HG02642 (cell line): ENCODE results near the gene HOXD13.

Experiments used
- ATAC-seq: cut with Tn5 transposase; IDR thresholded peaks from one replicate; pipeline ENCODE4 v1.9.1; 2021; ENCODE audit warnings: mild to moderate bottlenecking; ENCODE audit not compliant: unreplicated experiment, poor library complexity

HOXD13 gene

DNA sequence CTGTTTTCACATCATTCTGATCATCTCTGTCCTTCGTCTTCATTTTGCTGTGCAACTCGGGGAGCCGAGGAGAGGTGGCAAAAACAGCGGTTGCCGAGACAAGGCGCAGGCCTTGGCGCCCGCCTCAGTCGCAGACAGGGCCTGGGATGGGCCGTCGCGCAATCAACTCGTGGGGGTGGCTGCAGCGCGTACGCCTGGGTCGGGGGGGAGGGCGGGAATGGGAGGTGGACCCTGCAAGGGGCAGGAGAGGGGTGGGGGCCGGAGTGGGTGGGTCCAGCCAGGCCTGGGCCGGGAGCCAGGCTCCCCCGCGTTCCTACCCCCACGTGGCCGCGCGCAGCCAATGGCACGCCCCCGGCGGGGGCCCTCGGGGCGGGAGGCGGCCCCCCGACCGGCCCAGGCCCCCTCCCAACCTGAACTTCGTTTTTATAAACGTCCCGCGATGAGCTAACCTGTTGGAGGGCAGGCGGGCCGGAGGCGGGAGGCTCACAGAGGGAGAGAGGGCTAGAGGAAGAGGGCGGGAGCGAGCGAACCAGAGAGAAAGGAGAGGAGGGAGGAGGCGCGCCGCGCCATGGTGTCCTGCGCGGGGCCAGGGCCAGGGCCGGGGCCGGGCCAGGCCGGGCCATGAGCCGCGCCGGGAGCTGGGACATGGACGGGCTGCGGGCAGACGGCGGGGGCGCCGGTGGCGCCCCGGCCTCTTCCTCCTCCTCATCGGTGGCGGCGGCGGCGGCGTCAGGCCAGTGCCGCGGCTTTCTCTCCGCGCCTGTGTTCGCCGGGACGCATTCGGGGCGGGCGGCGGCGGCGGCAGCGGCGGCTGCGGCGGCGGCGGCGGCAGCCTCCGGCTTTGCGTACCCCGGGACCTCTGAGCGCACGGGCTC lies at the start of gene HOXD13:
Gene HOXD13 (plus strand): TSS at position 452 of the 875 bp plus-strand sequence. CDS start 170 bp downstream, at position 622.
- ATAC-seq: no peak

DNA sequence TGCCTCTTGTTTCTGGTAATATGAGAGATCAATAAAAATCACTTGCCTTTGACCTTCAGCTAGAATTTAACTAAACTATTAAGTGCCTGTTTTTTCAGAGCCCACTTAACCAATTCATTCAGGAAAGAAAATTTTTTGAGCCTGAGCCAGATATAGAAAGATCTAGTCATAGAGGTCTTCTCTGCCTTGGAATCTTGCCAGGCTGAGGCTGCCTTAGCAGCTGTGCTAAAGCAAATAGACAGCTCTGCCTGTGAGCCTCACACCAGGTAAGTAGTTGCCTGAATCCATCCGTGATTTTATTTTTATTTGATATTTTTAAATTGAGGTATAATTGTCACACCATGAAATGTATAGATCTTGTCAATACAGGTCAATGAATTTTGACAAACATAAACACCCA lies 36.1 kb upstream of the HOXD13 start:
- ATAC-seq: no peak

DNA sequence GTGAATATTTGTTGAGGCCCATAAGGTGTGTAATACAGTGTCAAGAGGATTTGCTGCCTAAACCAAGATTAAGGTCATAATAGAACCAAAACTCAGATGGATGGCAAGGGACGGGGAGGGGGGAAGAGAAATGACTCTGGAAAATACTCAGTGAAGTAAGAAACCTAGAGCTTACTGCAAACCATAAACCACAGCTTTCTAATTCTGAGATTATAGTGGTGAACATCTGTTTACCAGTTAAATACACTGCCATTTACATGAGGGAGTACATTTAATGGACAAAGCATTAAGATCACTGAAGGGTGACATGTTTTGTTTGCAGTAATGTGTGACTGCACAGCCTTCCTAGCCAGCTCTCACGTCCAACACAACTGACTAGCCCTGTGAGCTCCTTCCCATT lies 28.6 kb upstream of the HOXD13 start:
- ATAC-seq: no peak

DNA sequence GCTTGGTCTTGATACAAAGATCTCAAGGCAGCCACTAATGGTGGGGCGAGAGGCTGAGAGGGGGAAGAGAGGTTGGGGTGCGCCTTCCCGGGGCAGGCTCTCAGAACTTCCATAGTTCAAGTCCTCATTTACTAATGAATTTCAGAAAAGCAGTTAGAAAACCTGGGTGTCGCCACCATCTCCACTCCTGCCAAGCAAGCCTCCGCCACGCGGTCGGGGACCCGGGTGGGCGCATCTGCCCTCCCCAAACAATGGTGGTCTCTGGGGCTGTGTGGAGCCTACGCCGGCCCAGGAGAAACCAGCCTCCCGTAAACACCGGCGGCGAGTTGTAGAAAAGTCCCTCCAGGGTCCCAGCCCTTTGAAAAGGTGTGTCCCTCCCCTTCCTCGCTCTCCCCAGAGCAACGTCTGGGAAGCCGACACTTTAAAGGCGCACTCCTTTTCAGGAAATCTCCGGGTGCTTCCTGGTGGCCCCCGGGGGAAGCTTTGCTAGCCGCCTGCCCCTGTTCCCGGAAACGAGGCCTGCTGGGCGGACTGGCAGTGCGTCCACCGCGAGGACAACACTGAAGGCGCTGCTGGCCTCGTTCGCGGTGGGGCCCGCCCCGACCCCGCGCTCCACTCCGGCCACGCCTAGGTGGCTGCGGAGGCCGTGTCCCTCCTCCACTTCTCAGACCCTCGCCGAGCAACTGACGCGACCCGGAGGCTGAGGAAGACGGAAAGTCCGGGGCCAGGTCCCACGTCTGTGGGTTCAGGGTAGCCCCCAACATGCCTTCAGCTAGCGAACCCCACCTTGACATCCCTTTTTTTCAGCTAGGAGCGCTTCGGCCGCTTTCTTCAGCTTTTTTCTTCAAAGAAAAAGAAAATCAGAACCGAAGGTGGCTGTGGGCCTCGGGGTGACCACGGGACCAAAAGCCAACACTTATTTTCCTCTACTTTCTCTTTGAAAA lies 25.6 kb upstream of the HOXD13 start:
- no peak for ATAC-seq

DNA sequence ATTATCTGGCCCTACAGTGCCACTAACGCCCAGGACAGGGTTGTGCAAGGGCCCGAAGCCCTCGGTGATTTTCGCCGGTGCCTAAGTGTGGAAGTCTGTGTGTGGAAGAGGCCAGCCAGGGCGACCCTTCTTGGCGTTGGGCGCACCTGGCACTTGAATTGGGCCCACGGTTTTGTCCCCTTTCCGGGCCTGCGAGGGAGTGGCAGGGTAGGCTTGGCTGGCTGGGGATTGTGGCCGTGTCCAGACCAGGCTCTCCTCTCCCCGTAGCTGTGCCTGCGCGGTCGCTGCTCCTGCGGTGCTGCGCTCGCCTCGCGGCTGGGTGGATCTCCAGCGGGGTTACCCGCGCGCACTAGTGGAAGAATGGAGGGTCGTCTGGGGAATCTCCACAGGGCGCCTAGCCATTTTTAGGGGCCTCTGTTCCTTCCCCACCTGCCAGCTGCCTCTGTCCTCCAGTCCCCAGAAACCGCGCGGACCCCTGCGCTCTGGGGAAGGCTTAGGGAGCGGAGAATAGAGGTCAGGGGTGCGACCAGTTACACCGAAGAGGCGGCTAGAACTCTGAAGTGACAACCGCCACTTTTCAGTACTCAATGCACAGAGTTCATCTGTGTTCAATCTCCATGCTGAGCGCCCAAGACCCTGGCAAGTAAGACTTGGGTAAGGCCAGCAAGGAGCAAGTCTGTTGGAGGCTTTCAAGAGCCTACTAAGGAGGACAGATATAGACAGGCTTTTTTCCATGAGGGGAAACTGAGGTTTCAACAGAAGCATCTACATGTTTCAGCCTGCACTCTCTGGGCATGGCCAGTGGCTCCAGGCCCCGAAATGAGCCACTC lies 24.7 kb upstream of the HOXD13 start:
- no peak for ATAC-seq

DNA sequence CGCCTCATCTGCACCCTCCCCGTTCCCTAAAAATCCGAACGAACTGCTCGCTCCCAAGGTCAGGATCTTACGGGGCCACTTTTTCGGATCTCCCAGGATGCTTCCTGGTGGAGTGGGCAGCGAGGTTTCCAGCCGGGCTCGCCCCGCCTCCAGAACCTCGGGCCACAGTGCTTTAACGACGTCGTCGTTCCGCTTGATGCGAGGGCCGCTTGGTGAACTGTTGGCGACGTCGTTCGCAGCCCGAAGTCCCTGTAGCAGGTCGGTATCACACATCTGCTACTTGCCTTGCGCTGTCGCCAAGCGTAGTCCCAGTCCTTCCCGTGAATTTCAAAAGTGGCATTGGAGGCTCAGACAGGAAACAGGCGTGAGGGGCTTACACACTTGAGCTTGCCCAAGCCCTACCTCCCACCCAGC lies 24.1 kb upstream of the HOXD13 start:
- ATAC-seq: no peak

DNA sequence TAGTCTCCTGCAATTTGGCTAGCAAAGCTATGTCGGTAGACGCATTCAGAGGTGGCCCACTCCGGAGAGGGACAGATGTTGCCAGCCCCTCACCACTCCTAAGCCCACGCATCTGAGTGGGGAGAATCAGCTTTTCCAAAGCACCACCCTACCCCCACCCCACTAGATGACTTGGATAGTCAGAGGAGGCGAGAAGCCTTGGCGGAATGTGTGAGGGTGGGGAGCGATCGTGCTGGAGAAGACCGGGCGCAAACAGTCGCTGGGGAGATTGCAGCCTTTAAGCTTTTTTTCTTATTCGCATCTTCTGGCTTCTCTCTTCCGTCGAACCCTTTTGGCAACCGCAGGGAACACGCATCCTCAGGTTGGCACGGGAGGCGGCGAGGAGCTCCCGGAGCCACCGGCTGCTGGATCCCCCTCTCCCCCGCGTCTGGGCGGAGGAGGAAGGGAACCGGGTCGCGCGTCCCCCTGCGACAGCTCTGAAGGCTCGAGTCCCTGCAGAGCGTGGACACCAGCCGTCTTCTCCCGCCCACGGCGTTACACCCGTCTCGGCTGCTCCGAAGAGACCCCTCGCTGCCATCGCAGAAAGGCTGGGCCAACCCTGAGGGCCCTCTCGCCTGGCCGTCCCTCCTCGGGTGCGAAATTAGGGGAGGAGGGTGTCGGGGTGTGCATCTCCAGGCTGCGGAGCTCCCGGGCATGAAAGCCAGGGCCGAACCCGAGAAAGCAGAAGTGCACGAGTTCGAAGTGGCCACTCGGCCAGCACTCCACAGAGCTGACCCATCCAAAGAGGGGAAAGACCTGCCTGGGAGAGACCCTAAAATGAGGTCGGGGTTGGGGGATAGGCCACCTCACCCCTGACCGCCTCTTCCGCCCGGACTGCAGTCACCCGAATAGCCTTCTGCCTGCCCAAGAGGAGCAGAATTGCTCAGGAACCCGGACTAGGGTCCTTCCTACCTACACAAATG lies 20.9 kb upstream of the HOXD13 start:
- no peak for ATAC-seq

DNA sequence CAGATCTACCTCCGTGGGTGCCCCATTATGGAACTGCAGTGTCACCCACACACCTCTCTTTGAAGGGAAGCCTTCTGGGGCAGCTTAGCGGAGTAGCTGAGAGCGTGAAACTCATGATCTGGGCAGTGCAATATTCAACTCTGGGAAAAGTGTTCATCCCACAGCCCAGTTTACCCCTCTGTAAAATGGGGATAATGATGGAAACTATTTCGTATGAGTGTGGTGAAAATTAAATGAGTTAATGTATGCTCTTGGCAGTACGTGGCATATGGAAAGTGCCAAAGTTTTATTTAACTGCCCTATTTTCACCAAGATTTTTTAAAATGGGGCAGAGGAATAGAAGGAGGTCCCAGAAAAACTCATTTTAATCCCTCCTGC lies 20.2 kb upstream of the HOXD13 start:
- no peak for ATAC-seq

DNA sequence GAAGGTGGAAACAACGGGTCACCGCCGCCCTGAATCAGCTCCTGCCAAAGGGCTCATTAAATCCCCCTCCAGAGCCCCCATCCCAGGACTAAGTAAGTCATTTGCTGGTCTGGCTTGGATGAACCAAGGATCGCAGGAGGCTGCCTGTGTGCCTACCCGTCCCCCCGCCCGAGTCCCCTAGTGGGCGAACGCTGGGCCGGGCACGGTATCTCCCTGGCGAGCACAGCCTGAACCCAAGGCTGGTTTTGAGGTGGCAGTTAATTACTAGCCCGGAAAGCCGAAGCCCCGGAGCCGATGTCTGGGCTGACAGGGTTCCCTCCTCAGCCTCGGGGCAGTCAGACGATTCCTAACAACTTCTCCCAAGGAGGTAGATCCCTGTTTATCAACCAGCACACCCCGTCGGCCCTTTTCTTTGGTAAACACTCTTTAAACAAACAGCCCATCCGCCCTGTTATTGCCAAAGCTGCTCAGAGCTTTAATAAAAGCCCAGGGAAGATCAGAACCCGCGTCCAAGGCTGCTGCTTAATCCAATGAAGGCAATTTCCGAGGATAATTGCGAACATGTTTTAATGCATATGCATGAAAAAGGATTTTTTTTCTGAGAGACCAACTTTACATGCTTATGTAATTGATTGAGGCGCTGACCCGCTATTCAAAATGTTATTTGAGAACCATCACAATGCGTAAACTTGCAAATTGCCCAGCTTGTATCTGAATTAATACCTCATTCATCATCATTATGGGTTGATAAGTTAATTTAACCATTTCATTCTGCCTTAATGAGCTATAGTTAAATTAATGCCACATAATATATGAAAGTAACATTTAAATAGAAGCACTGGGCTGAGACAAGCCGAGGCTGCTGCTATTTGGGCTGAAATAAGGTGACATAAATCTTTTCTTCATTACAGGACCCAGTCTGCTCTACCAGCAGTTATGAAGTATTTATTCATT lies 19.3 kb upstream of the HOXD13 start:
- no peak for ATAC-seq

DNA sequence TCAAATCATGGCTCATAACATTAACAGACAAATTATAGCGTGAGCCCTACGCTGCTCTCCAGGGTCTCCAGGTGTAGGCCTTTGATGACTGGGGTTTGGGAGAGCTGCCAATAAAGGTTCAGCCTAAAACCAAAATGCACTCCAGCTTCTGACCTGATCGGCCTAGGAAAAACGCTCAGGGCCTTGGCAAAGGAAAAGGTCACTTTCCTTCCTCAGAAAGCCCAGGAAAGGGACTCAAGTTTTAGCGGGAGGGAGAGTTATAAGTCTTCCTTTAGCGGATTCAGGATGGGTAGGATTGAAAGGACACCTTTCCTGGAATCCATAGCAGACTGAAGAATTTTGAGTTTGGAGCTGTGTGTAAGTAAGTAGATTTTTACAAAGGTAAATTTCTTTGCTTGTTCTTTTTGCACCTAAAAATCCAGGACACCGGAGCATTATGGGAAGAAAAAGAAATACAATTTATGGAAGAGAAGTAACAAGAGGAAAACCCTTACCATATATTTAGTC lies 17.5 kb upstream of the HOXD13 start:
- no peak for ATAC-seq

DNA sequence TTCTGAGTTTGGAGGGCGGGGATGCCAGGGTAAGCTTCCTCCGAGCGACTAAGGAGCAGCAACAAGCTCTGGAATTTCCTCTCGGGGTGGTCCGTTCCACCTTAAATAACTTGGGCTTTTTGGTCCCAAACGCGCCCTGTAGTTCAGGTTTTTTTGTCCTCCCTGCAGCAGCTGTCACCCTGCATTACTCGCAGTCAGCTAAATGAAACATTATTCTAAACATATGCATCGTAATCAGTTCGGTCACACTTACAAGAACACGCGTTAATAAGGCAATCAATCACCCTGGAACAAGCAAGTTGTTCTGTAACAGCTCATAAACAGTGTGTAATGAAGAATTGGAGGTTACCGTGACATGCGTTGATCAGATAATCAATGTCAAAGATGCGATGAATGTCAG lies 17.0 kb upstream of the HOXD13 start:
- no peak for ATAC-seq

DNA sequence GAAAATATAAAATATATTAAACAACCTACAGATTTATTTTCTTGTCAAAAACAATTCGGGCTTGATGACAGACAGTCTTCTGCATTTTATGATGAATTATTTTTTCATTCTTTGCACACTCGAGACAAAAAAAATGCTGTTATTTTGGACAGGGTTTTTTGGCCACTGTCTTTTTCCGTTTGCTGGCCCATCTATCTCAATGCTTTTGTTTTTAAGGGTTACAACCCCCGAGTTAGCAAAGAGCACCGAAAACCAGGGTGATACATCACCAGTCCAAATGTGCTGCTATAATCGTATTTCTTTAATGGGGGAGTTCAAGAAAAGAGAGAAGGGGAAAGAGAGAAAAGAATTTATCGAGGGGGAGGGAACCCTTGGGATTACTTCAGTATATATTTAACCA lies 16.5 kb upstream of the HOXD13 start:
- ATAC-seq: no peak

DNA sequence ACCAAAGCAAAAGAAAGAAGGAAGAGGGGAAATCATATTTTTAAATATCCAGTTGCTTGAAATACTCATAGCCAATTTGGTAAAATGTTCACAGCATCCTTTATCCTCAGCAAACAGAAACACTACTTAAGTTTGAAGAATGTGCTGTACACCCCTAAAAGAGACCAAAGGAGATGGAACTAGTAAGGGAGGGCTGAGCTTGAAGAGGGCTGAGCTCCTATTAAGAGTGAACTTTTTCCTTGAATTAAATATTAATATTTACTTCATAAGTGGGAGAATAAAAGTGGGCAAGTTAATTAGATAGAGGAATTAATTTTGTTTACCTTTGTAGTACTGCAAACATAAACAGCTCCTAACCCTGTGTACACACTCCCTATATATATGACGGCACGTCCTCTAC lies 15.7 kb upstream of the HOXD13 start:
- no peak for ATAC-seq

DNA sequence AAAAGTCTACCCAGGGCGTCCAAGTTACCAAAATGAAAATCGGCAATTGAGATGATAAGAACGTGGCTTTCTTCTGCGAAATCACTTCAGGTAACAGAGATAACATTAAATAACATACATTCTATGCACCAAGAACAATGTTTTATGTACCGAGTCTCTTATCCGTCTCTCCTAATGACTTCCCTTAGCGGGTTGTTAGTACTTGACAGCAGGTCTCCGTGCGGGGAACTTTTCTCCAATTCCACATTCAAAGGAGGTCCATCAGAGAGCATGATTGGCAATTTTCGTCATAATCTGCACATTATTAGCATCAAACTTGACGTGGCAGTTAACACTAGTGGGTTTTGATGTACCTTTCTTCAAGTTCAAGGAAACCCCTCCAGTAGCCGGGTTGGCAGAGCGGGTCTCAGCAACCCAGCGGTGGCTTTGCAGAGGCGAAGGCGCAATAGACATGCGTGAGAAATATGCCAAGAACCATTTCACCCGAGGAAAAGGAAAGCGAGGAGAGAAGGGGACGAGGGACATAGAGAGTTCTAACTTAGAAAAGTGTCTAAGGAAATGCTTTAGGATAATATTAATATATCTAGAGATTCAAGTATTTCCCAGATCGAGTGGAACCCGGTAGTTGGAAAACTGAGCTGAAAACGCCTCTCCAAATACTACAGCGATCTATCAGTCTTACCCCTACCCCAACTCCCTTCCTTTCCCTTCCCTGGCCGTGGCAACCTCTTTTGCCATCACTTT lies 13.8 kb upstream of the HOXD13 start:
- no peak for ATAC-seq

DNA sequence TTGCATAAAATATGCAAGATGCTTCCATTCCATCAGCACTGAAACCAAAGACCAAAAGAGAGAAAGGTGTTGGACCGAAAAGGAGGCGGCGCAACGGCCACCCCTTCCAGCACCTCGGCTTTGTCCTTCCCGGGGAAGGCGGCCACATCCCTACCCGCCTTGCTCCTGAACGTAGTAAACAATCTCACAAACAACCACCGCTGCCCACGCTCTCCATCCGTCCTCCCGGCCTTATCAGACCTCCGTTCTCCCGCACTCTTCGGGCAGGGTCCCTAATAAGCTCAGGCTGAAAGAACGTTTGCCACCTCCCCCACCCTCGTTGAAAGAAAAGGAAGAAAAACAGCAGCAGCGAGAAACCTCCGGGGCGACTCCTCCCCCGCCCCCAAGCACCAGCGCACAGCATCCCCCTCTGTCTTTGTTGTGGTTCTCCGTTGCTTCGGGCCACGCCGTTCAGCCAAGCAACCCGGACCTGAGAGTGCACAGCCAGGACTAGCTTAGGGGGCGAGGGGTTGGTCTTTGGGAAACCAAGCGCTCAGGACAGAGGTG lies 13.2 kb upstream of the HOXD13 start:
- ATAC-seq: no peak

DNA sequence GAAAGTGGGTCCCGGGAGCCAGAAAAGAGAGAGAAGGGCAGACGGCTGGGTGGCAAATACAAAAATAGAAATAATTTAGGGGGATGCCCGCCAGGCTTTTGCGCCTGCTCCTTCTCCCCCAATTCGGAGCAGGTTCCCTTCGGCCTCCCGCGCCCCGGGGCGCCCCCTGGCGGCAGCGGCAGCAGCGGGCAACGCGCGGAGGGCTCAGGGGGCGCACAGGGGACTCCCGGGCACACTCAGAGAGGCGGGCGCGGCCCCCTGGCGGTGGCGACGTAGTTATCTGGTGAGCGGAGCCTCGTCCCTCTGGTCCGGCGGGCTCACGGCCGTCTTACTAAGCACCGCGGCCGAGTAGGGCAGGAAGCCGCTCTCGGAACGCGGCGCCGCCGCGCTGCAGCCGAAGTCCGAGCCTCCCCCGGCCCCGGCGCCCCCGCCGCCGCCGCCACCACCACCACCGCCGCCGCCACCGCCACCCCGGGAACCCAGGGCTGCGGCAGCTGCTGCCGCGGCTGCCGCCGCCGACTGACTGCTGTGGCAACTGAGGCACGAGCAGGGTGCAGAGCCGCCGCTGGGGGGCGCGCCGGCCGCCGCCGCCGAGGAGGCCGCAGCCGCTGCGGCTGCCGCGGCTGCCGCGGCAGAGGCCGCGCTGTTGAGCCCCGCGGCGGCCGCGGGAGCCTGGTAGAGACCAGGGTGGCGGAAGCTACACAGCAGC lies 12.5 kb upstream of the HOXD13 start:
- no peak for ATAC-seq
